ENCODE results near the gene FN3KRP.

Gene FN3KRP

DNA sequence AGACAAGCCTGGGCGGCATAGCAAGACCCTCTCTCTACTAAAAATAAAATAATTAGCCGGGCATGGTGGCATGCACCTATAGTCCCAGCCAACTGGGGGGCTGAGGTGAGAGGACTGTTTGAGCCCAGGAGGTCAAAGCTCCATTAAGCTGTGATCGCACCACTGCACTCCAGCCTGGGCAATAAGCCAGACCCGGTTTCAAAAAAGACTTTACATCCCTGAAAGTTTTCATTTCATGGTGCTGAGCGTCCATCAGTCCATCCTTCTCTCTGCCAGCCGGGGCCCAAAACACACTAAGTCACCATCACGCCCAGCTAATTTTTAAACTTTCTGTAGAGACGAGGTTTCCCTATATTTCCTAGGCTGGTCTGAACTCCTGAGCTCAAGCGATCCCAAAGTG is 28.6 kb upstream of the FN3KRP start:
- DNase-seq, result no peak

DNA sequence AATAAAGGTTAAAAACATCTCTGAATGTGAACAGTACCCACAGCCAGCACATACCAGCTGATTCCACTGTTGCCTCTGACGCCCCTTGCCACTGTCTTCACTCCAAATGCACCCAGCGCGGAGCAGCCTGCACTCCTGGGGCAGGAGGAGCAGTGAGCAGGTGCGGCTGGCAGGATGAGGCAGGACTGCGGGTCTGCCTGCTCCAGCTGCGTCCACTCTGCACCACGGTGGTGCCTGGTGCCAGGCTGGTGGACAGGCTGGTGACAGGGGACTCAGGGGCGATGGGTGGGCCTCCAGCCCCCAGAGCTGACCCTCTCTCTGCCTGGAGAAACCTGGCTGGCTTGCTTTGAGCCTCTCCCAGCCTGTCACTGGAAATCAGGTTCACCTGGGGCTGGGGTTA is 27.4 kb upstream of the FN3KRP start:
- DNase-seq, result no peak

DNA sequence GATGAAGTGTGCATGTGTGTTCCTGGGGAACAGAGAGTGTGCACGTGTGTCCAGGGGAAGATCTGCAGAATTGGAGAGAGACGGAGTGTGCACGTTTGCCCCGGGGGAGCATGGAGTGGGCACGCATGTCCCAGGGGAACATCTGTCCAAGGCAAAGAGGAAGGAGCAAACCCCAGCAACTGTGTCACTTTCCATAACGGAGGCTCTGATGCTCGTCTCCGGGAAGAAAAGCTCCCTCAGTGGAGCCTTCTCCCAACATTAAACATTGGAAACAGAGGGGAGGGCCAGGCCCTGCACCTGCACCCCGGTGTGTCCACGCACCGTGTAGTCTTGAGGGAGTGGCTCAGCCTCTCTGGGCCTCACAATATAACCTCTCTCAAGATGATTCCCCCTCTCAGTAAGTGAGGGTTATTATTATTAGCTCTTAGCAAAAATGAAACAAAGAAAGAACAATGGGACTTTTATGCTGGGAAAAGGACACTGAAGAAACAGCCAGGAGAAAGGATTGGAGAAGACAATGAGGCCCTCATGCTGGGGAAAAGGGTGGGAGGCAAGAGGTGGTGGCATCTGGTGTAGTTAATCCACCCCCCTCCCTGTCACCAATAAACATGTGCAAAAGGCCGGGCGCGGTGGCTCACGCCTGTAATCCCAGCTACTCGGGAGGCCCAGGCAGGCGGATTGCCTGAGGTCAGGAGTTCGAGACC is 25.6 kb upstream of the FN3KRP start:
- no peak for DNase-seq

DNA sequence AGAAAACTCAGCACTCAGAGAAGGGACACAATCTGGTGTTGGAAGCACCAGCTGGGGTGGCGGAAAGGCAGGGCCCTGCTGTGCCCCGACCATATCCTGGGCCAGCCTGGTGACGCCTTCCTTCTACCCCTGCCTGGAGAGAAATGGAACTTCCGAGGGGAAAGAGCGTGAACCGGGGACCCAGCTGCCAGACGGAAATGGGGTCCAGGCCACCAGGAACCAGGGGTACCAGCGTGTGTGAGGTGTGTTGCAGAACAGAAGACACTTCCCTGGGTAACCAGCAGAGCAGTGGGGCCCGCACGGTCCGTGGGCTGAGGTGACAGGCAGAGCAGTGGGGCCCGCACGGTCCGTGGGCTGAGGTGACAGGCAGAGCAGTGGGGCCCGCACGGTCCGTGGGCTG is 24.8 kb upstream of the FN3KRP start:
- no peak for DNase-seq

- DNase-seq, result no peak
Measured at GRCh38 chr17:82692268-82692667, 24.2 kb upstream of the FN3KRP start.

GRCh38 chr17:82693168-82693867 is 23.2 kb upstream of the FN3KRP start:
- DNase-seq, result no peak

DNA sequence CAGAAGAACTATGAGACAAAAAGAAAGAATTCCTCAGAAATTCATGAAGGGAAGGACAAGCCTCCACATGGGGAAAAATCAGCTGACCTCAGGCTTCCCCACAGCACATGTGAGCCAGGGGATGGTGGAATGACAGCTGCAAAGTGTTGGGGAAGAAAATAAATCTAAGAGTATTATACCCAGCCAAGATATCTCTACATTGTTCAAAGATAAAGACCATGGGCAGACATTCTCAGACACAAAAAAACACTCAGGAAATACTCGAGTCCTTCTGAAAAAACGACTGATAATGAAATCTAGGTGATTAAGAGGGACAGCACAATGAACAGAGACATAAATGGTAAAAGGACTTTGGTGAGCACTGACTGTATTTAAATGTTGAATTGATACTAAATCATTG is 21.9 kb upstream of the FN3KRP start:
- no peak for DNase-seq

GRCh38 chr17:82696259-82696658 is 20.2 kb upstream of the FN3KRP start:
- DNase-seq, result no peak

- no peak for DNase-seq
Measured at GRCh38 chr17:82696916-82697807, 19.3 kb upstream of the FN3KRP start.

DNA sequence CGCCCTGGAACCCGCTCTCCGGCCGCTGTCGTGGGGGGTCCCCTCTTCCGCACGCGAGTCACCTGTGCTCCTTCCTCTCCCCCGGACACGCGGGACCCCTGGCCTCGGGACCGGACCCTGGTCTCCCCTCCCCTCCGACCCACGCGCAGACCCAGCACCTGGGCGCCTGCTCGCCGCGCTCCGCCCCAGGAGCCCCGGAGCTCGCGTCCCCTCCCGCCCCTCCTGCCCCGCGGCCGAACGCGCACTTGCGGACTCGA is 18.8 kb upstream of the FN3KRP start:
- no peak for DNase-seq

GRCh38 chr17:82698065-82698973 is 18.2 kb upstream of the FN3KRP start, which contains the start of gene RAB40B:
Gene RAB40B (minus strand): TSS chr17:82698698. CDS start chr17:82698596, 102 bp downstream.
- peak; percentile 93 for DNase-seq

GRCh38 chr17:82698974-82699442 is 17.5 kb upstream of the FN3KRP start:
- no peak for DNase-seq

DNA sequence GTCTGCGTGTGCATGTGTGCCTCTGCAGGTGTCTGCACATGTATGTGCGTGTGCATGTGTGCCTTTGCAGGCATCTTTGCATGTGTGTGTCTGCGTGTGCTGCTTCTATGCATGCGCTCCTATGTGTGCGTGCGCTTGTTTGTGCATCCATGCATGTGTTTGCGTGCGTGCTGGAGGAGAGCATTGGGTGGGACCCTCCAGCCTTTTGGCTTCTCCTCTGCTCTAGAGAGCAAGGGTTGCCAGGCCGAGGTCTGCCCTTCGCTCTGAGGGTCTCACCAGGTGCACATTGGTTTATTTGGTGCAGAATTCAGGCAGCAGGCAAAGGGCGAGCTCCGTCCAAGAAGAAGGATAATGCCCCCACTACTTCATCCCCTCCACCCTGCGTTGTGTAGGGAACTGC is 17.0 kb upstream of the FN3KRP start:
- DNase-seq, result no peak

GRCh38 chr17:82702231-82702927 is 14.1 kb upstream of the FN3KRP start:
- DNase-seq, result no peak

DNA sequence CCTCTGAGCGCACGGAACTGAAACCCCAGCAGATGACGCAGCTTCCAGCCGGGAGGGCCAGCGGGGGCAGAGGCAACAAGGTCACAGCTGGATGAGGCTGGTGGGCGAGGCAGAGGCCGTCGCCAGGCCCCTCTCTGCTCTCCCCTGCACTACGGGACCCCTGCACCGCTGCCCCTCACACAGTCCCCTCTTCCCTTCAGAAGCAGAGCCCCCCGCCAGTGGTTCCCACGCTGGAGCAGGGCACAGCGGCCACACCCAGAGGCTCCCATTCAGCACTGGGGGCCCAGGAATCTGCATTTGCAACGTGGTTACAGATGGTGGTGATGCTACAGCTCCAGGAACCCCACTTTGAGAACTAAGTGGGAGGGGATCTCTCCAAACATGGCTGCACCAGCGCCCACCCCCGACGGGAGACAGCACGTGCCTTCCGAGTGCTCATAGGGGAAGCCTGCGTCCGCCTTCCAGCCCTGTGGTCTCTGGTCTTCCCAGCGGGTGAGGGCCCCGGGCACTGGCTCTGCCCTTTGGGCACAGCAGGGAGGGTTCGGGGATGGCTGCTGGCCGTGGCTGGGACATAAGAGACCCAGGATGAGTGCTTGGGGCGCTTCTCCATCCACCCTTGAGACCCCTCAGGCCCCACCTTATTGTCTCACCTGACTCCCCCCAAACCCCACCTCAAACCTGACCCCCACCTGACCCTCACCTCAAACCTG is 13.3 kb upstream of the FN3KRP start:
- no peak for DNase-seq

- DNase-seq, result no peak
Measured at GRCh38 chr17:82703935-82704865, 12.3 kb upstream of the FN3KRP start.

GRCh38 chr17:82704886-82705285 is 11.6 kb upstream of the FN3KRP start:
- no peak for DNase-seq

DNA sequence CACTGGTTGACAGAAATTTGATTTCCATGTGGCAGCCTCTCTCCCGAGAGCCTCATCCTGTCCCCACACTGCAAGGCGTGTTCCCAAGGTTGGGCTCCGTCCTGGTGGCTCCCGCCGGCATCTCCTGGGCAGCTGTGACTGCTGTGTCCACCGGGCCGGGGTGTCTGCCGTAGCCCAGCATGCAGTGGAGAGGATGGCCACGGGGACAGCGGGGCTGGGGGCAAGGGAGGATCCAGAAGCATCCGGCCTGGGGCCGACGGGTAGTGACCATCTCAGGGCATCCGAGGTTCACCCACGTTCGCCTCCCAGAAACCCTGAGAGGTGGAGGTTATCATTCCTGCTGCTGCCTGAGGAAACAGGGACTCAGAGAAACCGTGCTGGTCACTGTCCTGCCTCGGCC is 10.8 kb upstream of the FN3KRP start:
- DNase-seq, result no peak

GRCh38 chr17:82709024-82709675 is 7.4 kb upstream of the FN3KRP start:
- DNase-seq, result no peak

All from KG1 (cell line).